ENCODE data around the gene SHLD1.
"Not testable (repeated sequence)": the region's sequence is repeated elsewhere in the genome, so short reads cannot be mapped to it uniquely, and the experiment has no call there.

The SHLD1 gene, protein sequence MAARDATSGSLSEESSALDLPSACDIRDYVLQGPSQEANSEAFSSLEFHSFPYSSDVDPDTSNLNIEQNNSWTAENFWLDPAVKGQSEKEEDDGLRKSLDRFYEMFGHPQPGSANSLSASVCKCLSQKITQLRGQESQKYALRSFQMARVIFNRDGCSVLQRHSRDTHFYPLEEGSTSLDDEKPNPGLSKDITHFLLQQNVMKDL

DNA sequence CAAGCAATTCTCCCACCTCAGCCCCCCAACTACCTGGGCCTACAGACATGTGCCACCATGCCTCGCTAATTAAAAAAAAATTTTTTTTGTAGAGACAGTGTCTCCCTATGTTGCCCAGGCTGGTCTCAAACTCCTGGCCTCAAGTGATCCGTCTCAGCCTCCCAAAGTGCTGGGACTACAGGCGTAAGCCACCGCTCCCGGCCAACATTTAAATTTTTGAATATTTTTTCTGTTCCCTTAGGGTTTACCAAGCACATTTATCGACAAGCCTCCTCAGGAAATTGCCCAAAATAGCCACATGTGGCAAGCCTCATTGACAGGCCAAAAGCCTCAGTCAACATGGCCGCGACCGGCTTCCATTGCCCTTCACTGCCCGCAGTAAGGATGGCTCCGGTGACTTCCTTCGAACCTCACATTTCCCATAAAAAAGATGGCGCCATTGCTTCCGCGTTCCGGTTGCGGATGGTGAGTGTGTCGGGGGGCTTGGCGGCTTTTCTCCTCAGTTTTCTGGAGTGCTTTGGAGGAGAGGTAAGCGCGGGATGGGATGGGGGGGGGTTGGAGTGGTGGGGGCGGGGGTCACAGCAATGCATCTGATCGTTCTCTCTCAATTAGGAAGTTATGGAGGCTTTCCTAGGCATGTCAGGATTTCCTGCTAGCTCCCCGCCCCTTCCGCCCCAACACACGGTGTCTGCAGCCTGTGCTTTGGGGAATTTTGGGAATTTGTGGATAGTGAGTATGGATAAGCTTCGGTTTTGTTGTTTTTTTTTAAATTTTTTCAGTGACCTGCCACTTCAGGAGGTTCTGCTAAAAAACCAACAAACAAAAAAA, at the start of gene SHLD1:
Gene SHLD1 (plus strand): TSS at position 450 of the 828 bp plus-strand sequence. CDS start 22,465 bp downstream, outside the sequence.
- DNase-seq (ENCODE audit: low read depth in 3 of 3): peak; percentile 50 to 68 (median 66)

DNA sequence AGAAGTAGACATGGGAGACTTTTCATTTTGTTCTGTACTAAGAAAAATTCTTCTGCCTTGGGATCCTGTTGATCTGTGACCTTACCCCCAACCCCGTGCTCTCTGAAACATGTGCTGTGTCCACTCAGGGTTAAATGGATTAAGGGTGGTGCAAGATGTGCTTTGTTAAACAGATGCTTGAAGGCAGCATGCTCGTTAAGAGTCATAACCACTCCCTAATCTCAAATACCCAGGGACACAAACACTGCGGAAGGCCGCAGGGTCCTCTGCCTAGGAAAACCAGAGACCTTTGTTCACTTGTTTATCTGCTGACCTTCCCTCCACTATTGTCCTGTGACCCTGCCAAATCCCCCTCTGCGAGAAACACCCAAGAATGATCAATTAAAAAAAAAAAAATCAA, 47.9 kb upstream of the SHLD1 start:
- DNase-seq (ENCODE audit: low read depth in 3 of 3): not testable (repeated sequence)

GRCh38 chr20:5703681-5704101, 46.5 kb upstream of the SHLD1 start:
- DNase-seq (ENCODE audit: low read depth in 3 of 3): no peak

- DNase-seq (ENCODE audit: low read depth in 3 of 3): no peak
Measured at GRCh38 chr20:5705827-5706226, 44.4 kb upstream of the SHLD1 start.

- DNase-seq (ENCODE audit: low read depth in 3 of 3): no peak
Measured at GRCh38 chr20:5706797-5707196, 43.4 kb upstream of the SHLD1 start.

GRCh38 chr20:5710551-5710950, 39.6 kb upstream of the SHLD1 start:
- no peak for DNase-seq (ENCODE audit: low read depth in 3 of 3)

GRCh38 chr20:5714261-5715041, 35.8 kb upstream of the SHLD1 start:
- peak; percentile 4 to 45 (median 40) for DNase-seq (ENCODE audit: low read depth in 3 of 3)

GRCh38 chr20:5715071-5715841, 34.9 kb upstream of the SHLD1 start:
- DNase-seq (ENCODE audit: low read depth in 3 of 3): no peak

DNA sequence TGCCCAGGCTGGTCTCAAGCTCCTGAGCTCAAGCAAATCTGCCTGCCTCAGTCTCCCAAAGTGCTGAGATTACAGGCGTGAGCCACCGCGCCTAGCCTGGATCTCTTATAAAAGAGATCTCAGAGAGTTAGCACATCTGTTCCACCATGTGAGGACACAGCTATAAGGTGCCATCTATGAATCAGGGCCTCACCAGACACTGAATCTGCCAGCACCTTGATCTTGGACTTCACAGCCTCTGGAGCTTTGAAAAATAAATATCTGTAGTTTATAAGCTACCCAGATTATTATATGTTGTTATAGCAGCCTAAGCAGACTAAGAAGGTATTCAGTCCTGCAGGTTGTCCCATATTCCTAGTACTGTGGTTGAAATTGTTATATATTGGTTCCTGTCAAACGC, 33.2 kb upstream of the SHLD1 start:
- DNase-seq (ENCODE audit: low read depth in 3 of 3): no peak

- no peak for DNase-seq (ENCODE audit: low read depth in 3 of 3)
Measured at GRCh38 chr20:5718896-5719595, 31.2 kb upstream of the SHLD1 start.

GRCh38 chr20:5719861-5720403, 30.3 kb upstream of the SHLD1 start:
- DNase-seq (ENCODE audit: low read depth in 3 of 3): no peak

- no peak for DNase-seq (ENCODE audit: low read depth in 3 of 3)
Measured at GRCh38 chr20:5720696-5721095, 29.5 kb upstream of the SHLD1 start.

GRCh38 chr20:5721356-5721755, 28.8 kb upstream of the SHLD1 start:
- not testable (repeated sequence) for DNase-seq (ENCODE audit: low read depth in 3 of 3)

DNA sequence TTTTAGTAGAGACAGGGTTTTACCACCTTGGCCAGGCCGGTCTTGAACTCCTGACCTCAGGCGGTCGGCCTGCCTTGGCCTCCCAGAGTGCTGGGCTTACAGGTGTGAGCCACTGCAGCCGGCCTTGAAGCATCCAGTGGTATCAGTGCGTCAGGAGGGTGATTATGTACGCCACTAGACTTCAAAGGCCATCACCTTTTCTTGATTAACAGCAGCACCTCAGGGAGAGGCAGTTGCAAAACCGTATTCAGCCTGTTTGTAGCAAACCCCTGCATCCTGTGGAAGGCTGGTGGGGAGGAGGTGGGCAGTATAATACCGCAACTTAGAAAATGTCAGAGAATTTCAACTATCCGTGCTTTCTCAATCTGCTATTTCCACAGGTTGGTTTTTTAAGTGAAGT, 27.3 kb upstream of the SHLD1 start:
- no peak for DNase-seq (ENCODE audit: low read depth in 3 of 3)

GRCh38 chr20:5725183-5725463, 25.1 kb upstream of the SHLD1 start:
- DNase-seq (ENCODE audit: low read depth in 3 of 3): not testable (repeated sequence)

- DNase-seq (ENCODE audit: low read depth in 3 of 3): no peak
Measured at GRCh38 chr20:5727018-5727515, 23.1 kb upstream of the SHLD1 start.

DNA sequence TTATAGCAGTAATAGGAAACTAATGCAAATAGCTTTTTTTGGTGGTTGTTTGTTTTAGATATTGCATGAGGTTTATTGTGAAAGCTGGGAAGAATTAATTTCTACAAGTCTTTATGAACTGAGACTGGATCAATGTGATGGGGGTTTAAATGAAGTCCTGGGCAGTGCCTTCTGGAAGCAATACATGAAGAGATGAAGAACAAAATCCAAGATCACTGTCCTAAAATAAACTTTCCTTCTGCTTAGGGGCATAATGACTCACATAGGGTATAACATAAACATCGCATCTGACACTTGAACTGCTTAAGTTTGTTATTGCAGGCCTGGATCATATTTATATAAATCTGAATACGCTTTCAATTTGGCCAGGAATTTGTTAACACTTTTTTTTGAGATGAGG, 20.9 kb upstream of the SHLD1 start:
- no peak for DNase-seq (ENCODE audit: low read depth in 3 of 3)

DNA sequence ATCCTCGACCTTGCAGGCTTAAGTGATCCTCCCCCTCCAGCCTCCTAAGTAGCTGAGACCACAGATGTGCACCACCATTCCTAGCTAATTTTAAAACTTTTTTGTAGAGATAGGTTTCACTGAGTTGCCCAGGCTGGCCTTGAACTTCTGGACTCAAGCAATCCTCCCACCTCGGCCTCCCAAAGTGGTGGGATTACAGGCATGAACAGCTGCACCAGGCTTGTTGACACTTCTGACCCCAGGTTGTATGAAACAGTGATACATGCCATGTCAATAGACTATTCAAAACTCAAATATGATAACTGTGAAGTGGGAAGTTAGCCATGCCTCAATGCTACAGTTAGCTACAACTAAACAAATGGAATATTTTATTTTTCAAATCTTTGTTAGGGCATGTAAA, 20.1 kb upstream of the SHLD1 start:
- DNase-seq (ENCODE audit: low read depth in 3 of 3): no peak

GRCh38 chr20:5731753-5732366, 18.3 kb upstream of the SHLD1 start:
- no peak for DNase-seq (ENCODE audit: low read depth in 3 of 3)

DNA sequence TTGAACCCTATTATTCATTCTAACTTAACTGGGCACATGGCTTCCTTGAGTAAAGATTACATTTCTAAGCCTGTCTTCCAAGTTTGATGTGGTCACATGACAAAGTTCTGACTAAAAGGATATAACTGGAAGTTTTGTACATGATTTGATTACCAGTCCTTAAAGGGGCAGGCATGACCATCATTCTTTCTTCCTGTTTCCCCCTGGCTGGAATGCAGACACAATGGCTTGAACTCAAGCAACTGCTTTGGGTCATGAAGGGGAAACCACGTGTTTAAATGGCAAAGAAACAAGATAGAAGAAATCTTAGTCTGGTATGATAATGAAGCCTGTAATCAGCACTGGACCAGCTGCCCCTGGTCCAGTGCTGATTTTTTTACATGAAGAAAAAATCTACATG, 15.6 kb upstream of the SHLD1 start:
- DNase-seq (ENCODE audit: low read depth in 3 of 3): no peak
